ENCODE results near the gene SCAP. TPM values are rescaled to one million over a fixed set of nuclear protein-coding genes. Genes with fewer than 3 reads are reported as not detected.

SCAP gene
- total RNA-seq: 100.0 and 113 TPM in 2 replicates
- 36.8 TPM for total RNA-seq (2013)
- polyA plus RNA-seq: 44.0 and 55.8 TPM in 2 replicates
- polyA minus RNA-seq: 69.3 and 103 TPM in 2 replicates

- intact Hi-C loops (cut with micrococcal nuclease): loop anchor here (1.0 to 10.0 kb wide), 8 partner anchors 38 to 1478 kb away; partner anchors contain the start of genes ELP6, FYCO1, KIF9 and KLHL18
- peak within 1 kb of the TSS; percentile 97 for H3K27ac Mint-ChIP-seq
- peaks cover 10% of the 10 kb centered on the region for H4K20me1 ChIP-seq (ENCODE audit: control insufficient read depth, insufficient read depth, low read length, poor library complexity, severe bottlenecking)
- peak within 1 kb of the TSS; percentile 80 to 81 for H3K27ac ChIP-seq (ENCODE audit: low read length in 2 of 2)
- 1% methylated on average over 86 of the region's 88 CpGs for WGBS (ENCODE audit: insufficient coverage)
- ATAC-seq (ENCODE audit: low read depth) (peak; percentile 94), DNase-seq (peak; percentile 97)
- TF ChIP-seq EZH2 (IDR thresholded peaks at IDR 0.05; ENCODE audit: borderline replicate concordance, insufficient read depth, low read depth, low read length, poor library complexity, severe bottlenecking) (no peak), CTCF (IDR thresholded peaks at IDR 0.05) (peak; percentile 97)
- ChIA-PET CTCF (interaction anchor here (0.9 to 2.7 kb wide), 9 partner anchors 16 to 770 kb away, joined by 3 to 36 read pairs (median 3); no protein-coding TSS in a partner anchor), POLR2A (interaction anchor here (0.7 to 1.6 kb wide), 3 partner anchors 55 to 938 kb away, joined by 3 to 5 read pairs (median 4); no protein-coding TSS in a partner anchor)
- no peaks in the 10 kb centered on the region for H3K27me3 ChIP-seq (replicated peaks in 1 of 4; ENCODE audit: control extremely low read depth in 1 of 4, control insufficient read depth in 3 of 4, insufficient read depth in 4 of 4, low read length in 3 of 4)
- peak within 1 kb of the TSS; percentile 80 for H3K9ac ChIP-seq (ENCODE audit: low read length)
- H2AFZ ChIP-seq (ENCODE audit: insufficient read depth, low read depth, low read length, poor library complexity, severe bottlenecking): peak within 1 kb of the TSS; percentile 93
- peaks cover 57% of the 10 kb centered on the region for H3K79me2 ChIP-seq (ENCODE audit: control insufficient read depth, insufficient read depth, low read length)
- peak within 1 kb of the TSS; percentile 93 for H3K4me3 Mint-ChIP-seq
- H3K9me3 Mint-ChIP-seq (ENCODE audit: insufficient read depth): no peaks in the 10 kb centered on the region
- peak within 1 kb of the TSS; percentile 68 to 94 (median 81) for H3K4me3 ChIP-seq (ENCODE audit: control extremely low read depth in 1 of 5, extremely low read depth in 1 of 5, insufficient read depth in 1 of 5, low read depth in 2 of 5, low read length in 4 of 5)
- no peaks in the 10 kb centered on the region for H3K27me3 Mint-ChIP-seq
- no peaks in the 10 kb centered on the region for H3K9me3 ChIP-seq (ENCODE audit: control extremely low read depth in 1 of 3, control insufficient read depth in 2 of 3, insufficient read depth in 1 of 3, low read length in 2 of 3)
- peaks cover 15 to 24% of the 10 kb centered on the region in 2 donors for H3K4me1 ChIP-seq (ENCODE audit: control insufficient read depth in 2 of 2, insufficient read depth in 2 of 2, low read length in 2 of 2)
- H3K4me2 ChIP-seq (replicated peaks; ENCODE audit: low read depth, low read length, poor library complexity, severe bottlenecking): peak within 1 kb of the TSS; percentile 77
- no peaks in the 10 kb centered on the region for H3K36me3 ChIP-seq (replicated peaks in 1 of 2; ENCODE audit: control extremely low read depth in 1 of 2, control insufficient read depth in 1 of 2, extremely low read depth in 1 of 2, insufficient read depth in 2 of 2, low read length in 1 of 2)
- H3K4me1 Mint-ChIP-seq: peaks cover 34% of the 10 kb centered on the region
Measured at GRCh38 chr3:47475570-47476329, at the start of gene SCAP. Gene SCAP (minus strand): TSS chr3:47475941. CDS start chr3:47442993, 32,948 bp downstream.

All from B cell (primary cell).